Stomach (tissue), 9 donors: ENCODE data around the gene NKX6-2. TPM values are rescaled to one million over a fixed set of nuclear protein-coding genes. Genes with fewer than 3 reads are reported as not detected.
A peak's percentile ranks its signal among the peaks of the same experiment; 100 is the strongest.

ENCODE experiments used
- DNase-seq, 2 donors: peaks; one replicate each; pipeline versions ENCODE4 v3.0.0 to v3.0.0-alpha.2; 2013 to 2019
- H3K27ac ChIP-seq, 5 donors: fragments of 200-600 bp in 4 of 5; sonication (generic) in 4 of 5; one replicate each; pipeline ENCODE4 v1.5.1; 2013 to 2019; ENCODE audit warnings: mild to moderate bottlenecking in 1 of 5, moderate library complexity in 1 of 5
- H3K27me3 ChIP-seq, 3 donors: fragments of 200-600 bp; sonication (generic); one replicate each; pipeline ENCODE4 v1.5.1; 2017 to 2019; ENCODE audit warnings: mixed run types in 1 of 3
- H3K36me3 ChIP-seq, 4 donors: fragments of 200-600 bp; sonication (generic); 1 replicate in 3 of 4; 2 replicates in 1 of 4; pipeline ENCODE4 v1.5.1; 2016 to 2019
- H3K4me1 ChIP-seq, 4 donors: fragments of 200-600 bp; sonication (generic); one replicate each; pipeline ENCODE4 v1.5.1; 2016 to 2019
- H3K4me3 ChIP-seq, 4 donors: fragments of 200-600 bp; sonication (generic) in 3 of 4; one replicate each; pipeline ENCODE4 v1.5.1; 2016 to 2019; ENCODE audit warnings: mild to moderate bottlenecking in 1 of 4
- H3K9me3 ChIP-seq, 4 donors: fragments of 200-600 bp; sonication (generic); one replicate each; pipeline ENCODE4 v1.5.1; 2016 to 2019
- CTCF ChIP-seq, 7 experiments: fragments of 450-650 bp in 4 of 7; fragments of 200-600 bp in 3 of 7; sonication (generic) in 3 of 7; IDR thresholded peaks; one replicate each; pipeline ENCODE4 v1.5.1; 2016 to 2019; ENCODE audit warnings: antibody characterized with exemption in 7 of 7, control low read depth in 2 of 7, mild to moderate bottlenecking in 1 of 7
- EP300 ChIP-seq: sonication (generic); formaldehyde crosslinking; IDR thresholded peaks from one replicate; pipeline ENCODE4 v1.6.1; 2017; ENCODE audit warnings: antibody characterized with exemption
- POLR2A ChIP-seq, 4 donors: fragments of 450-650 bp; IDR thresholded peaks; one replicate each; pipeline ENCODE4 v1.6.1; 2016; ENCODE audit warnings: antibody characterized with exemption in 4 of 4, control low read depth in 2 of 4, mild to moderate bottlenecking in 1 of 4, moderate library complexity in 1 of 4
- POLR2AphosphoS5 ChIP-seq, 3 donors: sonication (generic); formaldehyde crosslinking; IDR thresholded peaks; one replicate each; pipeline ENCODE4 v1.6.1; 2016; ENCODE audit warnings: antibody characterized with exemption in 3 of 3
- WGBS, 5 donors: extraction: QIAGEN DNeasy Blood & Tissue Kit in 3 of 5; methylation state at CpG; one replicate each; pipeline versions ENCODE4 v1.1.5 to v1.1.7; 2013 to 2018; 5-methylcytosine and 5-hydroxymethylcytosine counted together
- intact Hi-C: fragments of 100-400 bp; cut with DNase I; formaldehyde crosslinking; loops from one replicate; pipeline ENCODE4 v1.15.1; 2023; ENCODE audit warnings: low total_unique reads
- polyA plus RNA-seq, 3 donors: library from polyadenylated mRNA; stranded (reverse); fragments of 200-250 nt; gene quantifications; one replicate each; pipeline ENCODE4 v1.2.3, GENCODE V29; 2013
- total RNA-seq, 5 donors: library from RNA; depleted of rRNA; stranded (reverse); fragments of >200 nt; gene quantifications; one replicate each; pipeline versions ENCODE4 v1.1.0 to v1.2.3, GENCODE V29; 2014 to 2016
- donor health status: healthy with polysubstance abuse.
- donor health status: Bipolar disorder and iron deficiency.
- donor health status: healthy.

NKX6-2 gene
- total and polyA plus RNA-seq, 8 donors: 0.65 to 75.8 (median 10.0) TPM; not detected in 2

DNA sequence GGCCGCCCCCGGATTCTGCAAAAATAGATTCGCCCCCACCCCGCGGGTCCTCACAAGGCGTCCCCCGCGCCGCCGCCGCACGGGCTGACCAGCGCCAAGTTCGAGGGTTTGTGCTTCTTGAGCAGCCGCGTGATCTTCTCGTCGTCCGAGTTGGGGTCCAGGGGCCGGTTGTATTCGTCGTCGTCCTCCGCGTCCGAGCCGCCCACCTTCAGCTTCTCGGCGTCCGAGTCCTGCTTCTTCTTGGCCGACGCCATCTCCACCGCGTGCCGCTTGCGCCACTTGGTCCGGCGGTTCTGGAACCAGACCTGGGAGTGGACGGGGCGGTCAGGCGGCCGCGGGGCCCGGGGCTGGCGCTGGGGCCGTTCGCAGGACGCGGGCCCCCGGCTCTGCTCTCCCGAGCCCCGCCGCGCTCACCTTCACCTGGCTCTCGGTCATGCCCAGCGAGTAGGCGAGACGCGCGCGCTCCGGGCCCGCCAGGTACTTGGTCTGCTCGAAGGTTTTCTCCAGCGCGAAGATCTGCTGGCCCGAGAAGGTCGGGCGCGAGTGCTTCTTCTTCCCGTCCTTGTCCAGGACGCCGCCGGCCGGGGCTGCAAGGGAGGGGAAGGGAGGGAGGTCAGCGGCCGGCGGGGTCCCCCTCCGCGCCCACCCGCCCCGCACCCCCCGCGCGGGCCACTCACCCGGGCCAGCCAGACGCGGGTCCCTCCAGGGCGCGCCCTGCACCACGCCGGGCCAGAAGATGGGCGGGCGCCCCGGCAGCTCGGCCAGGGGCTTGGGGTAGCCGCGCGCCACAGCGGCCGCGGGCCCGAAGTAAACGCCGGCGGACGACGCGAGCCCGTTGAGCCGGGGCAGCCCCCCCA is 853 bp downstream of the NKX6-2 start:
- H3K27ac ChIP-seq: peak overlapping the region in 1 of 5 donors; percentile 53
- H3K9me3 ChIP-seq: peaks cover 0 to 17% (median 8%) of the 10 kb centered on the region in 4 donors
- intact Hi-C loops: loop anchor here (10.0 kb wide), 1 partner anchor 130 kb away; no protein-coding TSS in a partner anchor
- peaks cover 10 to 39% (median 37%) of the 10 kb centered on the region in 4 donors for H3K36me3 ChIP-seq
- TF ChIP-seq POLR2A (IDR thresholded peaks at IDR 0.05) (no peak), EP300 (no peak), CTCF (IDR thresholded peaks at IDR 0.05) (no peak)
- H3K27me3 ChIP-seq: peaks cover 51 to 71% (median 61%) of the 10 kb centered on the region in 3 donors
- DNase-seq: peak in 1 of 2 donors; percentile 54
- peak overlapping the region; percentile 27 to 34 (median 30) for H3K4me3 ChIP-seq
- 6 to 16% (median 9%) methylated on average over 38 to 108 of the region's 111 CpGs for WGBS, 5 donors
- H3K4me1 ChIP-seq: peaks cover 27 to 48% (median 39%) of the 10 kb centered on the region in 4 donors

- DNase-seq: no peak
- 22 to 48% (median 29%) methylated on average over 51 to 106 of the region's 106 CpGs for WGBS, 5 donors
- Histone ChIP-seq H3K27ac (no peak overlapping the region), H3K9me3 (peaks cover 0 to 17% (median 8%) of the 10 kb centered on the region in 4 donors), H3K27me3 (peaks cover 45 to 62% (median 53%) of the 10 kb centered on the region in 3 donors), H3K36me3 (peaks cover 10 to 48% (median 46%) of the 10 kb centered on the region in 4 donors), H3K4me1 (peaks cover 27 to 48% (median 39%) of the 10 kb centered on the region in 4 donors), H3K4me3 (peak overlapping the region in 2 of 4 donors; percentile 33 to 34)
- no peak for TF ChIP-seq POLR2AphosphoS5 (IDR thresholded peaks at IDR 0.05)
- intact Hi-C loops: loop anchor here (10.0 kb wide), 1 partner anchor 129 kb away; no protein-coding TSS in a partner anchor
Observed at GRCh38 chr10:132783940-132784865, 1.7 kb downstream of the NKX6-2 start.

DNA sequence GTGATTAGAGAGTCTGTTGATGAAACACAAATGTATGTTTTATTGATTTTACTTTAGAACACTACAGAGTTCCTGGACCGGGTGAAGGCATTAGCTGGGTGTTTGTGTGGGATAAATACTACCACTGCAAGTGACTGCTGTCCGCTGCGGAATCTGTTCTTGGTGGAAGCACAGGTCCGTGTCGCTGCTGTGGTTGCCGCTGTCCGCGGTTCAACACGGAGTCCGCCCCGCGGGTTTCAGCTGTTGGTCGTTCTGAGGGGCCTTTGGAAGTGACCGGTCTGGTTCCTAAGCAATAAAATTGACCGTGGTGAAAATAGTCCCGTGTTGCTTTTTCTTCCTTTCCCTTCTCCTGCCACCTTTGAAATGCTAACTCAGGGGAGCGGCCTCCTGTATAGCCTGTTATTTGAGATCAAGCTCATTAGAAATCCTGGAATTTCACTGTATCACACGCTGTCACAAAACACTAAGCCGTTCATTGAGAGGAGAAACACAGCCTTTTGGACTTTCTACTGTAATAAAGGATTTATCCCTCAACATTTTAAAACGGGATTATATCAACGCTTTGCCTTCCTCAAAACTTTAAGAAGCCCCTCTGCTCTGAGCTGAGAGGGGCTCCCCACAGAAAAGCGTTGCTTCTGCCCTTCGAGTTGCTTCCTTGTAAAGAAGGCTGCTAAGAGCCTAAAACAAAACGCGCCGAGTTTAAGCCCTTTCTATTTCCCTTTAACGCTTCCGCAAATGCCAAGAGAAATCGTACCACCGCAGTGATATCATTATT is 2.6 kb downstream of the NKX6-2 start:
- TF ChIP-seq POLR2AphosphoS5 (IDR thresholded peaks at IDR 0.05) (no peak), EP300 (no peak), POLR2A (IDR thresholded peaks at IDR 0.05) (no peak), CTCF (IDR thresholded peaks at IDR 0.05) (no peak)
- Histone ChIP-seq H3K9me3 (peaks cover 0 to 17% (median 8%) of the 10 kb centered on the region in 4 donors), H3K27ac (no peak overlapping the region), H3K4me3 (peak overlapping the region in 1 of 4 donors; percentile 33), H3K27me3 (peaks cover 36 to 53% (median 44%) of the 10 kb centered on the region in 3 donors), H3K4me1 (peaks cover 23 to 44% (median 35%) of the 10 kb centered on the region in 4 donors), H3K36me3 (peaks cover 10 to 56% (median 54%) of the 10 kb centered on the region in 4 donors)
- 88 to 95% (median 93%) methylated on average over 30 of the region's 30 CpGs for WGBS, 5 donors
- DNase-seq: no peak
- intact Hi-C loops: loop anchor here (10.0 kb wide), 1 partner anchor 129 kb away; no protein-coding TSS in a partner anchor

DNA sequence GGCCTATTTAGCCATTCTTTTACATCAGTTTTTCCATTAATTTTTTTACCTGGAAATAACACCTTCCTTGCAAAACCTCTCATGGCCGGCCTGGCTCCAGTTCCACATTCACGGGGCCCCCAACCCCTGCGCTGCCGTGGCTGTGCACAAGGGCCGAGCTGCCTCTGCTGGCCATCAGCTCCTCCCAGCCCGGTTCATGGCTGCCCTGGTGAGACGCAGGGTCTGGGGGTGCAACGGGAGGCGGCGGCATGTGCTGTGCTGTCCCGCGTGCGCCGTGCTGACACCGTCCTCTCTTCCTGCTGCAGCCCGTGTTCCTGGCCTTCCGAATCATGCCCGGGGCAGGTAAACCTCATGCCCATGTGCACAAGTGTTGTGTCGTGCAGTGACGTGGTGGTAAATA is 4.4 kb downstream of the NKX6-2 start:
- TF ChIP-seq POLR2AphosphoS5 (IDR thresholded peaks at IDR 0.05) (no peak), EP300 (no peak), CTCF (IDR thresholded peaks at IDR 0.05) (no peak), POLR2A (IDR thresholded peaks at IDR 0.05) (no peak)
- peak in 1 of 2 donors; percentile 48 for DNase-seq
- intact Hi-C loops: loop anchor here (10.0 kb wide), 1 partner anchor 127 kb away; no protein-coding TSS in a partner anchor
- H3K4me3 ChIP-seq: no peak overlapping the region
- H3K9me3 ChIP-seq: peaks cover 0 to 17% (median 8%) of the 10 kb centered on the region in 4 donors
- no peak overlapping the region for H3K27ac ChIP-seq
- peaks cover 18 to 35% (median 26%) of the 10 kb centered on the region in 3 donors for H3K27me3 ChIP-seq
- WGBS, 5 donors: 91 to 97% (median 97%) methylated on average over 16 to 20 of the region's 20 CpGs
- H3K36me3 ChIP-seq: peaks cover 10 to 72% (median 67%) of the 10 kb centered on the region in 4 donors
- peaks cover 5 to 26% (median 17%) of the 10 kb centered on the region in 4 donors for H3K4me1 ChIP-seq
